GM12878 (cell line): ENCODE measurements around the gene CDH4. TPM values are rescaled to one million over a fixed set of nuclear protein-coding genes. Genes with fewer than 3 reads are reported as not detected.

Source experiments
- ATAC-seq: fragments of 200-7000 bp; cut with Tn5 transposase; 3 replicates; pipeline ENCODE4 v1.9.1; 2020; ENCODE audit warnings: mild to moderate bottlenecking, moderate library complexity
- BruUV-seq: library from RNA; stranded (reverse); fragments of 400-500 nt; replicated peaks from 2 replicates; lab custom pipeline; 2021; lab: Mats Ljungman, UMichigan
- CTCF ChIA-PET: fragments of 300-600 bp; sonication (Branson Sonifier 250); formaldehyde crosslinking; extraction: SDS; loops from one replicate; lab custom pipeline; 2021; ENCODE audit warnings: inconsistent platforms; lab: Yijun Ruan, JAX
- POLR2A ChIA-PET: fragments of 350-600 bp; formaldehyde crosslinking; extraction: SDS; loops from one replicate; lab custom pipeline; 2021; ENCODE audit warnings: inconsistent platforms; lab: Charles Lee
- RAD21 ChIA-PET: fragments of 300-600 bp; sonication (Branson Sonifier 250); formaldehyde crosslinking; loops from one replicate; lab custom pipeline; 2023; ENCODE audit warnings: antibody characterized with exemption; ENCODE audit not compliant: unreplicated experiment; lab: Charles Lee
- SMC1A ChIA-PET: fragments of 300-600 bp; sonication (Branson Sonifier 250); formaldehyde crosslinking; loops from one replicate; lab custom pipeline; 2023; ENCODE audit not compliant: unreplicated experiment, uncharacterized antibody; lab: Charles Lee
- DNase-seq: peaks from one replicate; pipeline ENCODE4 v3.0.0-alpha.2; 2011; ENCODE audit warnings: low read depth, low spot score
- FAIRE-seq: peaks from 3 replicates; lab custom pipeline; 2011; peaks lifted over from hg19 to GRCh38; lab: Jason Lieb, UNC
- H2AFZ ChIP-seq: 2 replicates; pipeline ENCODE4 v1.6.0; 2011; ENCODE audit warnings: low read depth, low read length, control low read depth; ENCODE audit not compliant: control insufficient read depth
- H3K27ac ChIP-seq: 2 replicates; pipeline ENCODE4 v1.5.1; 2011; ENCODE audit warnings: control low read depth; ENCODE audit not compliant: control insufficient read depth, insufficient read depth
- H3K27me3 ChIP-seq, 2 experiments: replicated peaks in 1 of 2; 2 replicates each; pipeline versions ENCODE4 v1.6.0 to v1.6.1; 2011; ENCODE audit warnings: low read length in 1 of 2; ENCODE audit not compliant: control insufficient read depth in 2 of 2, insufficient read depth in 2 of 2
- H3K36me3 ChIP-seq, 2 experiments: 2 replicates each; pipeline ENCODE4 v1.5.1; 2011; ENCODE audit warnings: low read length in 1 of 2; ENCODE audit not compliant: control insufficient read depth in 2 of 2, insufficient read depth in 2 of 2
- H3K4me1 ChIP-seq: 2 replicates; pipeline ENCODE4 v1.6.1; 2011; ENCODE audit warnings: mild to moderate bottlenecking, low read length, moderate library complexity, mixed read lengths; ENCODE audit not compliant: control insufficient read depth, insufficient read depth
- H3K4me2 ChIP-seq: 2 replicates; pipeline ENCODE4 v1.6.0; 2011; ENCODE audit warnings: control low read depth; ENCODE audit not compliant: control insufficient read depth, insufficient read depth
- H3K4me3 ChIP-seq: fragments of 200-600 bp; sonication (generic); 2 replicates; pipeline ENCODE4 v1.5.1; 2016
- H3K79me2 ChIP-seq: 2 replicates; pipeline ENCODE4 v1.6.0; 2011; ENCODE audit warnings: low read length; ENCODE audit not compliant: control insufficient read depth, insufficient read depth
- H3K9ac ChIP-seq: 2 replicates; pipeline ENCODE4 v1.8.0; 2011; ENCODE audit warnings: low read length, control low read depth, mixed read lengths; ENCODE audit not compliant: control insufficient read depth, insufficient read depth
- H3K9me3 ChIP-seq: replicated peaks from 3 replicates; pipeline ENCODE4 v1.5.1; 2011; ENCODE audit warnings: mild to moderate bottlenecking, low read length; ENCODE audit not compliant: control insufficient read depth, insufficient read depth
- H4K20me1 ChIP-seq: 2 replicates; pipeline ENCODE4 v1.6.0; 2011; ENCODE audit not compliant: control insufficient read depth, insufficient read depth
- BHLHE40 ChIP-seq, 2 experiments: fragments of 450-650 bp in 1 of 2; IDR thresholded peaks; 2 replicates each; pipeline ENCODE4 v1.6.1; 2011 to 2017; ENCODE audit warnings: low read depth in 2 of 2, borderline replicate concordance in 1 of 2, improper control_type of control experiment in 1 of 2, low read length in 1 of 2, mild to moderate bottlenecking in 1 of 2
- BMI1 ChIP-seq: fragments of 450-650 bp; IDR thresholded peaks from 2 replicates; pipeline ENCODE4 v1.6.1; 2016; ENCODE audit warnings: mild to moderate bottlenecking, moderate library complexity, borderline replicate concordance
- EP300 ChIP-seq, 2 experiments: fragments of 150-350 bp in 1 of 2; IDR thresholded peaks; 2 replicates each; pipeline ENCODE4 v1.6.1; 2011 to 2012; ENCODE audit warnings: low read depth in 2 of 2, low read length in 2 of 2, borderline replicate concordance in 1 of 2, improper control_type of control experiment in 1 of 2, inconsistent platforms in 1 of 2; ENCODE audit not compliant: control insufficient read depth in 1 of 2
- HSF1 ChIP-seq: fragments of 150-350 bp; IDR thresholded peaks from 2 replicates; pipeline ENCODE4 v1.6.1; 2014; ENCODE audit warnings: mild to moderate bottlenecking, low read depth, low read length
- IRF4 ChIP-seq: IDR thresholded peaks from 2 replicates; pipeline ENCODE4 v1.6.1; 2011; ENCODE audit warnings: low read depth, low read length
- MAX ChIP-seq: IDR thresholded peaks from 2 replicates; pipeline ENCODE4 v1.6.1; 2012; ENCODE audit warnings: low read depth, low read length, improper control_type of control experiment
- MXI1 ChIP-seq: fragments of 150-350 bp; IDR thresholded peaks from 2 replicates; pipeline ENCODE4 v1.6.1; 2011; ENCODE audit warnings: low read depth, mild to moderate bottlenecking, inconsistent platforms, low read length, improper control_type of control experiment
- PRDM15 ChIP-seq: fragments of 450-650 bp; formaldehyde crosslinking; IDR thresholded peaks from 2 replicates; pipeline ENCODE4 v1.4.0; 2020; ENCODE audit warnings: mild to moderate bottlenecking, moderate library complexity
- RAD51 ChIP-seq: fragments of 450-650 bp; IDR thresholded peaks from 2 replicates; pipeline ENCODE4 v1.6.1; 2016; ENCODE audit warnings: moderate library complexity, mild to moderate bottlenecking, inconsistent platforms
- RBBP5 ChIP-seq: fragments of 200-600 bp; sonication (generic); conservative IDR thresholded peaks from 2 replicates; pipeline ENCODE4 v1.6.1; 2016
- SPI1 ChIP-seq: IDR thresholded peaks from 2 replicates; pipeline ENCODE4 v1.6.1; 2011; ENCODE audit warnings: low read depth, mild to moderate bottlenecking, low read length, moderate library complexity, borderline replicate concordance; ENCODE audit not compliant: insufficient read depth
- ZBTB33 ChIP-seq: fragments of 450-650 bp; IDR thresholded peaks from 2 replicates; pipeline ENCODE4 v1.6.1; 2017; ENCODE audit warnings: mild to moderate bottlenecking
- ZNF217 ChIP-seq: fragments of 450-650 bp; IDR thresholded peaks from 2 replicates; pipeline ENCODE4 v1.6.1; 2017; ENCODE audit warnings: antibody characterized with exemption, mild to moderate bottlenecking
- WGBS: methylation state at CpG from one replicate; pipeline ENCODE4 v1.1.6; 2016; ENCODE audit warnings: low lambda C conversion rate; ENCODE audit not compliant: insufficient replicate concordance, insufficient coverage; ENCODE audit errors: missing lambda C conversion rate; 5-methylcytosine and 5-hydroxymethylcytosine counted together
- in situ Hi-C: fragments of 300-500 bp; cut with MboI; formaldehyde crosslinking; loops from 9 replicates; pipeline ENCODE4 v1.14.3; 2018; ENCODE audit warnings: mixed read lengths
- intact Hi-C: fragments of 100-400 bp; cut with micrococcal nuclease; formaldehyde crosslinking; loops from one replicate; pipeline ENCODE4 v1.14.2; 2022; ENCODE audit not compliant: unreplicated experiment
- polyA plus RNA-seq, 11 experiments: library from polyadenylated mRNA; depleted of rRNA in 4 of 11; unstranded in 6 of 11; stranded (reverse) in 5 of 11; fragments of >200 nt; fragmentation: Nextera tagmentation in 4 of 11; fragmentation: Illumina TruSeq in 1 of 11; extraction: Ambion mirVana in 4 of 11; extraction: Trizol in 1 of 11; gene quantifications; 1 replicate in 1 of 11; 2 replicates in 10 of 11; pipeline versions ENCODE4 v1.2.1 to v1.2.3, GENCODE V29; 2011 to 2016; ENCODE audit warnings: inconsistent platforms in 2 of 11, missing spikeins in 2 of 11, low read depth in 1 of 11
- total RNA-seq, 4 experiments: library from RNA; depleted of rRNA in 3 of 4; stranded (reverse); fragments of >200 nt in 3 of 4; fragmentation: Illumina TruSeq in 1 of 4; extraction: Trizol in 1 of 4; gene quantifications; 2 replicates each; pipeline versions ENCODE4 v1.2.1 to v1.2.3, GENCODE V29; 2013 to 2021

The CDH4 gene
- total and polyA plus RNA-seq, 10 of the 15 experiments (the other 5 are each of a cell fraction or from before 2014, with no cell fraction given), result not detected

- no peaks in the 10 kb centered on the region for H3K27me3 ChIP-seq
- ChIA-PET RAD21 (no interaction called here), POLR2A (no interaction called here), SMC1A (no interaction called here), CTCF (no interaction called here)
- FAIRE-seq, result no peak
- no peak overlapping the region for H3K27ac ChIP-seq
- H3K4me3 ChIP-seq, result no peak overlapping the region
- no peaks in the 10 kb centered on the region for H4K20me1 ChIP-seq
- no peak for DNase-seq
- intact Hi-C loops (no loop called here), in situ Hi-C loops (no loop called here)
- 29% methylated on average over 4 of the region's 4 CpGs for WGBS
- no peak overlapping the region for H3K4me2 ChIP-seq
- H3K79me2 ChIP-seq, result no peaks in the 10 kb centered on the region
- BruUV-seq, result no TSS peak
- no peak overlapping the region for H2AFZ ChIP-seq
- no peaks in the 10 kb centered on the region; the same call in 2 of the 3 replicates for H3K9me3 ChIP-seq
- H3K4me1 ChIP-seq, result no peaks in the 10 kb centered on the region
- no peaks in the 10 kb centered on the region for H3K36me3 ChIP-seq
- ATAC-seq, result no peak
- H3K9ac ChIP-seq, result no peak overlapping the region
- TF ChIP-seq BMI1 (no peak), MAX (no peak), RBBP5 (no peak), ZNF217 (no peak), HSF1 (no peak), IRF4 (no peak), ZBTB33 (no peak), BHLHE40 (IDR thresholded peaks at IDR 0.05; ENCODE audit: borderline replicate concordance in 1 of 2, low read depth in 2 of 2, low read length in 1 of 2) (no peak), EP300 (IDR thresholded peaks at IDR 0.05; ENCODE audit: borderline replicate concordance in 1 of 2, control insufficient read depth in 1 of 2, low read depth in 2 of 2, low read length in 2 of 2) (no peak), MXI1 (no peak), PRDM15 (CRISPR knock-in tag) (no peak), RAD51 (no peak), SPI1 (no peak)
Measured at GRCh38 chr20:61458146-61458746, 206.2 kb downstream of the CDH4 start.
